Rectal smooth muscle tissue (tissue), 1 donor: ENCODE data around the gene FMO5.

Experiments used
- H3K27ac ChIP-seq: one replicate; pipeline ENCODE4 v1.7.0; 2013; ENCODE audit warnings: low read depth, low read length, inconsistent platforms
- H3K27me3 ChIP-seq: one replicate; pipeline ENCODE4 v1.7.0; 2013; ENCODE audit warnings: low read length; ENCODE audit not compliant: control insufficient read depth, insufficient read depth
- H3K36me3 ChIP-seq: one replicate; pipeline ENCODE4 v1.7.0; 2013; ENCODE audit warnings: low read length; ENCODE audit not compliant: control insufficient read depth, insufficient read depth
- H3K4me1 ChIP-seq: one replicate; pipeline ENCODE4 v1.7.0; 2013; ENCODE audit warnings: low read length; ENCODE audit not compliant: control insufficient read depth, insufficient read depth
- H3K4me3 ChIP-seq: one replicate; pipeline ENCODE4 v1.7.0; 2013; ENCODE audit warnings: low read length
- H3K9ac ChIP-seq: one replicate; pipeline ENCODE4 v1.7.0; 2013; ENCODE audit warnings: low read length

FMO5 gene

GRCh38 chr1:147152772-147153171 lies 72.4 kb downstream of the FMO5 start:
- Histone ChIP-seq H3K4me1 (no peaks in the 10 kb centered on the region), H3K27ac (no peak overlapping the region), H3K36me3 (peaks cover 4% of the 10 kb centered on the region), H3K27me3 (no peaks in the 10 kb centered on the region), H3K4me3 (no peak overlapping the region), H3K9ac (no peak overlapping the region)

GRCh38 chr1:147151244-147151643 lies 73.9 kb downstream of the FMO5 start:
- Histone ChIP-seq H3K27me3 (no peaks in the 10 kb centered on the region), H3K4me3 (no peak overlapping the region), H3K9ac (no peak overlapping the region), H3K4me1 (no peaks in the 10 kb centered on the region), H3K27ac (no peak overlapping the region), H3K36me3 (peaks cover 3% of the 10 kb centered on the region)

GRCh38 chr1:147142886-147143285 lies 82.3 kb downstream of the FMO5 start:
- H3K4me1 ChIP-seq = no peaks in the 10 kb centered on the region
- H3K4me3 ChIP-seq = no peak overlapping the region
- H3K9ac ChIP-seq = no peak overlapping the region
- no peaks in the 10 kb centered on the region for H3K27me3 ChIP-seq
- H3K27ac ChIP-seq = no peak overlapping the region
- no peaks in the 10 kb centered on the region for H3K36me3 ChIP-seq
